Thyroid gland (tissue), 4 donors: ENCODE measurements around the gene PNPLA5.

Experiments
- CTCF ChIP-seq, 6 experiments: fragments of 200-600 bp in 3 of 6; fragments of 450-650 bp in 3 of 6; sonication (generic) in 3 of 6; IDR thresholded peaks; one replicate each; pipeline ENCODE4 v1.5.1; 2016 to 2019; ENCODE audit warnings: antibody characterized with exemption in 6 of 6, mild to moderate bottlenecking in 2 of 6, inconsistent platforms in 1 of 6, moderate library complexity in 1 of 6
- POLR2A ChIP-seq, 2 donors: fragments of 450-650 bp; IDR thresholded peaks; one replicate each; pipeline ENCODE4 v1.6.1; 2017; ENCODE audit warnings: antibody characterized with exemption in 2 of 2, mild to moderate bottlenecking in 2 of 2, moderate library complexity in 1 of 2

GRCh38 chr22:43857367-43857766 lies 34.4 kb downstream of the PNPLA5 start:
- TF ChIP-seq CTCF (IDR thresholded peaks at IDR 0.05) (no peak), POLR2A (IDR thresholded peaks at IDR 0.05) (no peak)
